Measurements from ENCODE around the gene KIF11.

The KIF11 gene

GRCh38 chr10:92591550-92592022, 1.3 kb upstream of the KIF11 start:
- H4K8ac ChIP-seq (ENCODE audit: low read depth, low read length), result peak overlapping the region; percentile 88
- no peak overlapping the region for H2BK120ac ChIP-seq (ENCODE audit: insufficient read depth, low read length, poor library complexity)
- H3K14ac ChIP-seq (ENCODE audit: low read length), result peak overlapping the region; percentile 64
- no peak overlapping the region for H4K91ac ChIP-seq (ENCODE audit: low read depth, low read length)
- H3K4me1 ChIP-seq (ENCODE audit: control insufficient read depth in 1 of 2, insufficient read depth in 2 of 2, low read length in 2 of 2), result peaks cover 0 to 2% of the 10 kb centered on the region in 2 experiments
- no peak overlapping the region for H3K18ac ChIP-seq (ENCODE audit: low read length)
- no peaks in the 10 kb centered on the region for H3K27me3 ChIP-seq (ENCODE audit: insufficient read depth, low read length)
- H3K79me1 ChIP-seq (ENCODE audit: low read length), result peaks cover 7% of the 10 kb centered on the region
- peak; percentile 87 to 88 for DNase-seq
- peak overlapping the region; percentile 57 for H3K4me3 ChIP-seq (ENCODE audit: low read depth, low read length)
- no peak overlapping the region for H3K23ac ChIP-seq (ENCODE audit: low read length)
- H2BK12ac ChIP-seq (ENCODE audit: low read length), result no peak overlapping the region
- WGBS (ENCODE audit: extremely low coverage, insufficient coverage, insufficient read length), result no CpG with 5 or more reads among the region's 38 CpGs
- H3K9me3 ChIP-seq (ENCODE audit: insufficient read depth, low read depth, low read length), result no peaks in the 10 kb centered on the region
- no peak overlapping the region for H2AK5ac ChIP-seq (ENCODE audit: low read length)
- H2AFZ ChIP-seq (ENCODE audit: insufficient read depth, low read length, poor library complexity), result peak overlapping the region; percentile 97
- peak overlapping the region; percentile 48 for H3K27ac ChIP-seq (ENCODE audit: low read depth, low read length)
- peak overlapping the region; percentile 77 for H3K4me2 ChIP-seq (ENCODE audit: low read length)
- H3K79me2 ChIP-seq (ENCODE audit: control insufficient read depth, insufficient read depth, low read length, poor library complexity), result peaks cover 11% of the 10 kb centered on the region
- no peak overlapping the region for H2BK5ac ChIP-seq (ENCODE audit: low read depth, low read length, poor library complexity)
- H3K36me3 ChIP-seq (ENCODE audit: control insufficient read depth in 1 of 2, insufficient read depth in 2 of 2, low read length in 2 of 2), result no peaks in the 10 kb centered on the region
- H3K4ac ChIP-seq (ENCODE audit: low read depth, low read length), result no peak overlapping the region
- H4K12ac ChIP-seq (ENCODE audit: low read depth, low read length), result no peak overlapping the region
- H3K9ac ChIP-seq (ENCODE audit: low read length), result no peak overlapping the region

DNA sequence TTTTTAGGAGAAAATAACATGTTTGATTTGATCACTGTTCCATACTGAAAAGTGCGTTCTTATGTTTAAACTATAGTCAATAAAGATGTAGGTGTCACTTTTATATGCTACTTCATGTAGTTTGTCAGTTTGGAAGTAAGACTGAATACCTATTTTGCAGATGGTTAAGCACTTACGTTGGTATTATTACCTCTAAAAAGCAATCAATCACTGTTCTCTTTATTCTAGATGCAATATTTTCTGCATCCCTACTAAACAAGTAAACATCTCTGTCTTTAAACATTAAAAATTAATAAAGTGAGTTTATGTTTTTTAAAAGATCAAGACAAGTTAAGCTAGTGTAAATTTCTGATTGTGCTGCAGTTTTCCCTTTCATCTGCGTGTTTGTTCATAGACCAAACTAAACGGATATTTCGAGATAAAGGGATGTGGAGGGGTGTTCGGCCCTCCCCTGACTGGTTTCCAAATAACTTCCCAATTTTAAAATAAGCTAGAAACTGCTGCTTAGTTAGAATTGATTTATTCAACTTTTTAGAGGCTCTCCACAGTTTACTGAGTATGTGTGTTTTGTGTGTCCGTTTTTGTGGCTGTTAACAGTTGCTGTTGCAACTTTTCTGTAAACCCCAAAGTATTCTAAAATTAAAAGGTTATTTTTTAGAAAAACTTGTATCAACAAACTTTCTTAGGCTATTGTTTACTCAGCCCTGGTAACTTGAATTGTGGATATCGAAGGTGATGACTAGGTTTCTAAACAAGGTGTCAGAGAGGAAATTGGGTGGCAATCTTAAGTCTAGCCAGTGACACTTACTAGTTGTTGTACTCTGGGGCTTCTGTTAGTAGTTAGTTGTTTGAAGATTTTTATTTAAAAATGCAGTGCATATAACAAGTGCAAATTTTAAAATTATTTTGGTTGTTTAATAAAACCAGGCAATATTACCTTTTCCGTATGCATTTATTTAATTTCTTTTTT, 974 bp downstream of the KIF11 start:
- H3K27ac ChIP-seq (ENCODE audit: low read depth, low read length), result peak overlapping the region; percentile 88
- H3K14ac ChIP-seq (ENCODE audit: low read length), result no peak overlapping the region
- H2AFZ ChIP-seq (ENCODE audit: insufficient read depth, low read length, poor library complexity), result no peak overlapping the region
- no peak overlapping the region for H2BK12ac ChIP-seq (ENCODE audit: low read length)
- H3K4me1 ChIP-seq (ENCODE audit: control insufficient read depth in 1 of 2, insufficient read depth in 2 of 2, low read length in 2 of 2), result peaks cover 0 to 2% of the 10 kb centered on the region in 2 experiments
- no peaks in the 10 kb centered on the region for H3K9me3 ChIP-seq (ENCODE audit: insufficient read depth, low read depth, low read length)
- H3K4me3 ChIP-seq (ENCODE audit: low read depth, low read length), result no peak overlapping the region
- H2BK5ac ChIP-seq (ENCODE audit: low read depth, low read length, poor library complexity), result no peak overlapping the region
- H3K23ac ChIP-seq (ENCODE audit: low read length), result no peak overlapping the region
- WGBS (ENCODE audit: extremely low coverage, insufficient coverage, insufficient read length), result no CpG with 5 or more reads among the region's 9 CpGs
- peak overlapping the region; percentile 87 for H4K12ac ChIP-seq (ENCODE audit: low read depth, low read length)
- peaks cover 14% of the 10 kb centered on the region for H3K79me2 ChIP-seq (ENCODE audit: control insufficient read depth, insufficient read depth, low read length, poor library complexity)
- H2BK120ac ChIP-seq (ENCODE audit: insufficient read depth, low read length, poor library complexity), result no peak overlapping the region
- peak overlapping the region; percentile 68 for H3K4me2 ChIP-seq (ENCODE audit: low read length)
- DNase-seq, result no peak
- H3K18ac ChIP-seq (ENCODE audit: low read length), result no peak overlapping the region
- no peak overlapping the region for H2AK5ac ChIP-seq (ENCODE audit: low read length)
- peaks cover 7% of the 10 kb centered on the region for H3K79me1 ChIP-seq (ENCODE audit: low read length)
- peak overlapping the region; percentile 93 for H3K4ac ChIP-seq (ENCODE audit: low read depth, low read length)
- H3K36me3 ChIP-seq (ENCODE audit: control insufficient read depth in 1 of 2, insufficient read depth in 2 of 2, low read length in 2 of 2), result no peaks in the 10 kb centered on the region
- no peak overlapping the region for H3K9ac ChIP-seq (ENCODE audit: low read length)
- no peak overlapping the region for H4K91ac ChIP-seq (ENCODE audit: low read depth, low read length)
- H4K8ac ChIP-seq (ENCODE audit: low read depth, low read length), result no peak overlapping the region
- H3K27me3 ChIP-seq (ENCODE audit: insufficient read depth, low read length), result no peaks in the 10 kb centered on the region

DNA sequence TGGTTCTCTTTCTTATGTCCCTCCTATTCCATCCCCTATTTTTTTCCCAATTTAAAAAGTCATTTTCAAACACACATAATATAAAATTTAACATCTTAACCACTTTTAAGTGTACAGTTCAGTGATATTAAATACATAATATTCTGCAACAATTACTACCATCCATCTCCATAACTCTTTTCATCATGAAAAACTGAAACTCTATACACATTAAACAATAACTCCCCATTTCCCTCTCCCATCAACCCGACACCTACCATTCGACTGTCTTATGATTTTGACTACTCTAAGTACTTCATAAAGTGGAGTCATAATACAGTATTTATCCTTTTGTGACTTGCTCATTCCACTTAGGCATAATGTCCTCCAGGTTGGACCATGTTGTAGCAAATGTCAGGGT, 2.6 kb downstream of the KIF11 start:
- H2BK120ac ChIP-seq (ENCODE audit: insufficient read depth, low read length, poor library complexity), result no peak overlapping the region
- H4K91ac ChIP-seq (ENCODE audit: low read depth, low read length), result no peak overlapping the region
- no peak overlapping the region for H3K23ac ChIP-seq (ENCODE audit: low read length)
- H2AFZ ChIP-seq (ENCODE audit: insufficient read depth, low read length, poor library complexity), result no peak overlapping the region
- H3K79me2 ChIP-seq (ENCODE audit: control insufficient read depth, insufficient read depth, low read length, poor library complexity), result peaks cover 14% of the 10 kb centered on the region
- H3K27ac ChIP-seq (ENCODE audit: low read depth, low read length), result no peak overlapping the region
- H3K4me3 ChIP-seq (ENCODE audit: low read depth, low read length), result no peak overlapping the region
- H3K14ac ChIP-seq (ENCODE audit: low read length), result no peak overlapping the region
- no peaks in the 10 kb centered on the region for H3K36me3 ChIP-seq (ENCODE audit: control insufficient read depth in 1 of 2, insufficient read depth in 2 of 2, low read length in 2 of 2)
- H3K9me3 ChIP-seq (ENCODE audit: insufficient read depth, low read depth, low read length), result no peaks in the 10 kb centered on the region
- H2BK12ac ChIP-seq (ENCODE audit: low read length), result no peak overlapping the region
- H2BK5ac ChIP-seq (ENCODE audit: low read depth, low read length, poor library complexity), result no peak overlapping the region
- no peak overlapping the region for H4K8ac ChIP-seq (ENCODE audit: low read depth, low read length)
- no peak overlapping the region for H2AK5ac ChIP-seq (ENCODE audit: low read length)
- peaks cover 0 to 2% of the 10 kb centered on the region in 2 experiments for H3K4me1 ChIP-seq (ENCODE audit: control insufficient read depth in 1 of 2, insufficient read depth in 2 of 2, low read length in 2 of 2)
- H3K18ac ChIP-seq (ENCODE audit: low read length), result no peak overlapping the region
- DNase-seq, result no peak
- H3K4me2 ChIP-seq (ENCODE audit: low read length), result no peak overlapping the region
- H4K12ac ChIP-seq (ENCODE audit: low read depth, low read length), result no peak overlapping the region
- no peak overlapping the region for H3K9ac ChIP-seq (ENCODE audit: low read length)
- no peaks in the 10 kb centered on the region for H3K27me3 ChIP-seq (ENCODE audit: insufficient read depth, low read length)
- 100% methylated on average over 2 of the region's 2 CpGs for WGBS (ENCODE audit: extremely low coverage, insufficient coverage, insufficient read length)
- peak overlapping the region; percentile 33 for H3K4ac ChIP-seq (ENCODE audit: low read depth, low read length)
- H3K79me1 ChIP-seq (ENCODE audit: low read length), result peaks cover 7% of the 10 kb centered on the region

GRCh38 chr10:92598321-92598720, 5.4 kb downstream of the KIF11 start:
- H2BK12ac ChIP-seq (ENCODE audit: low read length), result no peak overlapping the region
- H3K23ac ChIP-seq (ENCODE audit: low read length), result no peak overlapping the region
- no peak overlapping the region for H3K14ac ChIP-seq (ENCODE audit: low read length)
- H3K79me1 ChIP-seq (ENCODE audit: low read length), result peaks cover under 1% of the 10 kb centered on the region
- no peak overlapping the region for H4K8ac ChIP-seq (ENCODE audit: low read depth, low read length)
- no peak overlapping the region for H2BK120ac ChIP-seq (ENCODE audit: insufficient read depth, low read length, poor library complexity)
- H3K4me1 ChIP-seq (ENCODE audit: control insufficient read depth in 1 of 2, insufficient read depth in 2 of 2, low read length in 2 of 2), result no peaks in the 10 kb centered on the region
- no peak overlapping the region for H2BK5ac ChIP-seq (ENCODE audit: low read depth, low read length, poor library complexity)
- no peak overlapping the region for H2AK5ac ChIP-seq (ENCODE audit: low read length)
- no peak overlapping the region for H3K27ac ChIP-seq (ENCODE audit: low read depth, low read length)
- no peak overlapping the region for H2AFZ ChIP-seq (ENCODE audit: insufficient read depth, low read length, poor library complexity)
- no peak overlapping the region for H4K91ac ChIP-seq (ENCODE audit: low read depth, low read length)
- H4K12ac ChIP-seq (ENCODE audit: low read depth, low read length), result no peak overlapping the region
- peaks cover 10% of the 10 kb centered on the region for H3K79me2 ChIP-seq (ENCODE audit: control insufficient read depth, insufficient read depth, low read length, poor library complexity)
- no peaks in the 10 kb centered on the region for H3K9me3 ChIP-seq (ENCODE audit: insufficient read depth, low read depth, low read length)
- no peak overlapping the region for H3K4me2 ChIP-seq (ENCODE audit: low read length)
- H3K4me3 ChIP-seq (ENCODE audit: low read depth, low read length), result no peak overlapping the region
- H3K4ac ChIP-seq (ENCODE audit: low read depth, low read length), result no peak overlapping the region
- WGBS (ENCODE audit: extremely low coverage, insufficient coverage, insufficient read length), result no CpG with 5 or more reads among the region's 1 CpG
- peaks cover 0 to 2% of the 10 kb centered on the region in 2 experiments for H3K36me3 ChIP-seq (ENCODE audit: control insufficient read depth in 1 of 2, insufficient read depth in 2 of 2, low read length in 2 of 2)
- no peak overlapping the region for H3K18ac ChIP-seq (ENCODE audit: low read length)
- H3K9ac ChIP-seq (ENCODE audit: low read length), result no peak overlapping the region
- H3K27me3 ChIP-seq (ENCODE audit: insufficient read depth, low read length), result no peaks in the 10 kb centered on the region
- no peak for DNase-seq

Data from trophoblast cell (in vitro differentiated cells and primary cell).